ENCODE data around the gene ABR.

DNA sequence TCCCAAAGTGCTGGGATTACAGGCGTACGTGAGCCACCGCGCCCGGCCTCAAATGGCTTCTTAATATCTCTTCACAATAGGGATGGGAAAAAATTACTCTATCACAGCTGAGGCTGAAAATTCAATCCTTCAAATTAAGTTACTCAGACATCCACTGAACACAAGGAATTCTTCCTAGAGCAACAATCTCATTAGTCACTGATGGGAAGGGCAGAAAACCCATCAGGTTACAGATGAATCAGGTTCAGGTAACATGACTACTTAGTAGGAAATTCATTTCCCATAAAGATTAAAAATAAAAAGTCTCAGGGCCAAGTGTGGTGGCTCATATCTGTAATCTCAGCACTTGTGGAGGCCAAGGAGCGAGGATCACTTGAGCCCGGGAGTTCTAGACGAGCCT, 42.5 kb upstream of the ABR start:
- TF ChIP-seq, protein P1, sequence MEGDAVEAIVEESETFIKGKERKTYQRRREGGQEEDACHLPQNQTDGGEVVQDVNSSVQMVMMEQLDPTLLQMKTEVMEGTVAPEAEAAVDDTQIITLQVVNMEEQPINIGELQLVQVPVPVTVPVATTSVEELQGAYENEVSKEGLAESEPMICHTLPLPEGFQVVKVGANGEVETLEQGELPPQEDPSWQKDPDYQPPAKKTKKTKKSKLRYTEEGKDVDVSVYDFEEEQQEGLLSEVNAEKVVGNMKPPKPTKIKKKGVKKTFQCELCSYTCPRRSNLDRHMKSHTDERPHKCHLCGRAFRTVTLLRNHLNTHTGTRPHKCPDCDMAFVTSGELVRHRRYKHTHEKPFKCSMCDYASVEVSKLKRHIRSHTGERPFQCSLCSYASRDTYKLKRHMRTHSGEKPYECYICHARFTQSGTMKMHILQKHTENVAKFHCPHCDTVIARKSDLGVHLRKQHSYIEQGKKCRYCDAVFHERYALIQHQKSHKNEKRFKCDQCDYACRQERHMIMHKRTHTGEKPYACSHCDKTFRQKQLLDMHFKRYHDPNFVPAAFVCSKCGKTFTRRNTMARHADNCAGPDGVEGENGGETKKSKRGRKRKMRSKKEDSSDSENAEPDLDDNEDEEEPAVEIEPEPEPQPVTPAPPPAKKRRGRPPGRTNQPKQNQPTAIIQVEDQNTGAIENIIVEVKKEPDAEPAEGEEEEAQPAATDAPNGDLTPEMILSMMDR (conservative IDR thresholded peaks at IDR 0.05): no peak
- TF ChIP-seq ZFX (IDR thresholded peaks at IDR 0.05): no peak

Data from C4-2B (cell line).